OCI-LY1 (cell line): ENCODE data around the gene B3GALT5.
"Not testable (repeated sequence)": the region's sequence is repeated elsewhere in the genome, so short reads cannot be mapped to it uniquely, and the experiment has no call there.

Experiments used
- EZH2 ChIP-seq: fragments of 200-600 bp; sonication (generic), shearing (Covaris generic); IDR thresholded peaks from 2 replicates; pipeline ENCODE4 v1.8.0; 2017; ENCODE audit warnings: borderline replicate concordance, mixed run types, mild to moderate bottlenecking, antibody characterized with exemption, low read length, moderate library complexity, mixed read lengths
- TF ChIP-seq, protein P1 (sequence below): fragments of 200-600 bp; sonication (generic), shearing (Covaris generic); IDR thresholded peaks from 2 replicates; pipeline ENCODE4 v1.5.1; 2017; ENCODE audit warnings: mild to moderate bottlenecking, antibody characterized with exemption, low read length, moderate library complexity, mixed read lengths

DNA sequence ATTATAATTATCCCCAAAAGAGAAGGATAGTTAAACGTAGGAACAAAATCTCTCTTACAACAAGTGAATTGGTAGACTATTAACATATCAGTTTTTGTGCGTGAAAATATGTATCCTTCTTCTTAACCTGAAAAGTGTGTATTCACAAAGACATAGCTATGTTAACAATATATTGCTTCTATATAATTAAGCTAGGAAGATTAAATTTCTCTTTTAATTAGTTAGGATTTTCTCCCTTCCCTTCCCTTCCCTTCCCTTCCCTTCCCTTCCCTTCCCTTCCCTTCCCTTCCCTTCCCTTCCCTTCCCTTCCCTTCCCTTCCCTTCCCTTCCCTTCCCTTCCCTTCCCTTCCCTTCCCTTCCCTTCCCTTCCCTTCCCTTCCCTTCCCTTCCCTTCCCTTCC is 29.2 kb upstream of the B3GALT5 start:
- not testable (repeated sequence) for TF ChIP-seq EZH2
- TF ChIP-seq, protein P1, sequence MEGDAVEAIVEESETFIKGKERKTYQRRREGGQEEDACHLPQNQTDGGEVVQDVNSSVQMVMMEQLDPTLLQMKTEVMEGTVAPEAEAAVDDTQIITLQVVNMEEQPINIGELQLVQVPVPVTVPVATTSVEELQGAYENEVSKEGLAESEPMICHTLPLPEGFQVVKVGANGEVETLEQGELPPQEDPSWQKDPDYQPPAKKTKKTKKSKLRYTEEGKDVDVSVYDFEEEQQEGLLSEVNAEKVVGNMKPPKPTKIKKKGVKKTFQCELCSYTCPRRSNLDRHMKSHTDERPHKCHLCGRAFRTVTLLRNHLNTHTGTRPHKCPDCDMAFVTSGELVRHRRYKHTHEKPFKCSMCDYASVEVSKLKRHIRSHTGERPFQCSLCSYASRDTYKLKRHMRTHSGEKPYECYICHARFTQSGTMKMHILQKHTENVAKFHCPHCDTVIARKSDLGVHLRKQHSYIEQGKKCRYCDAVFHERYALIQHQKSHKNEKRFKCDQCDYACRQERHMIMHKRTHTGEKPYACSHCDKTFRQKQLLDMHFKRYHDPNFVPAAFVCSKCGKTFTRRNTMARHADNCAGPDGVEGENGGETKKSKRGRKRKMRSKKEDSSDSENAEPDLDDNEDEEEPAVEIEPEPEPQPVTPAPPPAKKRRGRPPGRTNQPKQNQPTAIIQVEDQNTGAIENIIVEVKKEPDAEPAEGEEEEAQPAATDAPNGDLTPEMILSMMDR, result not testable (repeated sequence)
